ENCODE data around the gene FAM193B. TPM values are rescaled to one million over a fixed set of nuclear protein-coding genes. Genes with fewer than 3 reads are reported as not detected.

The FAM193B gene
- total and polyA plus RNA-seq, 9 of the 15 experiments (the other 6 are each of a cell fraction or from before 2014, with no cell fraction given) = 4.4 to 76.4 (median 37.3) TPM

GRCh38 chr5:177546258-177546741 is 8.1 kb downstream of the FAM193B start (continued):
- TF ChIP-seq CLOCK (CRISPR knock-in tag; IDR thresholded peaks at IDR 0.05; ENCODE audit: borderline replicate concordance) = no peak
- no peak; the same call in 1 of the 2 replicates for TF ChIP-seq MBD1 (CRISPR knock-in tag; IDR thresholded peaks at IDR 0.05)
- TF ChIP-seq ZNF12 (CRISPR knock-in tag; IDR thresholded peaks at IDR 0.05) = no peak
- TF ChIP-seq SMAD3 (CRISPR knock-in tag; conservative IDR thresholded peaks at IDR 0.05) = no peak
- peak; percentile 48; the same call in 1 of the 2 replicates for TF ChIP-seq CEBPG (CRISPR knock-in tag; IDR thresholded peaks at IDR 0.05)
- TF ChIP-seq CEBPG (tag; conservative IDR thresholded peaks at IDR 0.05 in 1 of 2, IDR thresholded peaks at IDR 0.05 in 1 of 2) = peak in 1 of 2 experiments; percentile 54; a peak in 1 of 4 replicates
- no peak for TF ChIP-seq ZBTB8A (IDR thresholded peaks at IDR 0.05; ENCODE audit: partially characterized antibody)
- no peak for TF ChIP-seq POLR2H (tag; IDR thresholded peaks at IDR 0.05; ENCODE audit: low read depth)
- no peak for TF ChIP-seq ZNF311 (CRISPR knock-in tag; IDR thresholded peaks at IDR 0.05)
- 0 out of 2 replicates have a peak, but pooled peaks have one; percentile 15 for TF ChIP-seq ZNF589 (CRISPR knock-in tag; IDR thresholded peaks at IDR 0.05; ENCODE audit: low read depth)
- TF ChIP-seq DACH1 (IDR thresholded peaks at IDR 0.05; ENCODE audit: partially characterized antibody) = peak; percentile 48
- TF ChIP-seq ZNF77 (CRISPR knock-in tag; IDR thresholded peaks at IDR 0.05) = no peak
- TF ChIP-seq HCFC1 (IDR thresholded peaks at IDR 0.05; ENCODE audit: low read depth, low read length) = no peak
- no peak for TF ChIP-seq TFE3 (CRISPR knock-in tag; IDR thresholded peaks at IDR 0.05)
- no peak for TF ChIP-seq ZFPM2 (CRISPR knock-in tag; IDR thresholded peaks at IDR 0.05)
- no peak for TF ChIP-seq CC2D1A (IDR thresholded peaks at IDR 0.05)
- TF ChIP-seq HNRNPK (IDR thresholded peaks at IDR 0.05; ENCODE audit: low read depth, low read length, poor library complexity, severe bottlenecking) = no peak
- TF ChIP-seq RFX5 (IDR thresholded peaks at IDR 0.05; ENCODE audit: low read depth, low read length) = no peak
- no peak for TF ChIP-seq CHD1 (IDR thresholded peaks at IDR 0.05; ENCODE audit: low read length)

All from K562 (cell line).